Measurements from ENCODE around the gene CYREN.

DNA sequence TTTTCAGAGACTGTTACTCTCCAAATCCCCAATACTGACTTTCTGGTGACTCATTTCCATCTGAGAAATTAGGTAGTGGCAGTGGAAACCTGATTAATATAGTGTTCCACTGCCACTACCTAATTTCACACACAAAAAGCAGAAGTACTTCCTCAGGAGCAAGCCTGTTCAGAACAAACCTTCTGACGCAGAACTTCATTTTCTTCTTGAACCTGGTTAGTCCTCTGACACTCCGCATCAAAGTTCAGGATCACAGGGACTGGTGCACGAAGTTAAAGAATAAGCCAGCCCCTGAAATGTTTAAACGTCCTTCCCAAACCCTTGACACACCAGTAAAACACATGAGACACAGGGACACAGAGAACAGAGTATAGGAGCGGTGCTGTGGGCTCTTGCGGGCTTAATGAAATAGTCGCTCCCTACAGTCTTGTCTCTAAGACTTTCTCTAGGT is 36.5 kb upstream of the CYREN start:
- TF ChIP-seq EZH2phosphoT487 (IDR thresholded peaks at IDR 0.05; ENCODE audit: low read depth): no peak
- TF ChIP-seq, protein P1, sequence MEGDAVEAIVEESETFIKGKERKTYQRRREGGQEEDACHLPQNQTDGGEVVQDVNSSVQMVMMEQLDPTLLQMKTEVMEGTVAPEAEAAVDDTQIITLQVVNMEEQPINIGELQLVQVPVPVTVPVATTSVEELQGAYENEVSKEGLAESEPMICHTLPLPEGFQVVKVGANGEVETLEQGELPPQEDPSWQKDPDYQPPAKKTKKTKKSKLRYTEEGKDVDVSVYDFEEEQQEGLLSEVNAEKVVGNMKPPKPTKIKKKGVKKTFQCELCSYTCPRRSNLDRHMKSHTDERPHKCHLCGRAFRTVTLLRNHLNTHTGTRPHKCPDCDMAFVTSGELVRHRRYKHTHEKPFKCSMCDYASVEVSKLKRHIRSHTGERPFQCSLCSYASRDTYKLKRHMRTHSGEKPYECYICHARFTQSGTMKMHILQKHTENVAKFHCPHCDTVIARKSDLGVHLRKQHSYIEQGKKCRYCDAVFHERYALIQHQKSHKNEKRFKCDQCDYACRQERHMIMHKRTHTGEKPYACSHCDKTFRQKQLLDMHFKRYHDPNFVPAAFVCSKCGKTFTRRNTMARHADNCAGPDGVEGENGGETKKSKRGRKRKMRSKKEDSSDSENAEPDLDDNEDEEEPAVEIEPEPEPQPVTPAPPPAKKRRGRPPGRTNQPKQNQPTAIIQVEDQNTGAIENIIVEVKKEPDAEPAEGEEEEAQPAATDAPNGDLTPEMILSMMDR (IDR thresholded peaks at IDR 0.05; ENCODE audit: low read depth, low read length): no peak
